Esophagus squamous epithelium (tissue), 4 donors: ENCODE data around the gene KIAA1671.

Experiments used
- POLR2A ChIP-seq, 4 donors: fragments of 450-650 bp; IDR thresholded peaks; one replicate each; pipeline ENCODE4 v1.6.1; 2017; ENCODE audit warnings: antibody characterized with exemption in 4 of 4, mild to moderate bottlenecking in 4 of 4, moderate library complexity in 3 of 4
- TF ChIP-seq, protein P1 (sequence below), 6 experiments: fragments of 450-650 bp in 4 of 6; fragments of 200-600 bp in 2 of 6; sonication (generic) in 2 of 6; IDR thresholded peaks; one replicate each; pipeline ENCODE4 v1.5.1; 2016 to 2019; ENCODE audit warnings: antibody characterized with exemption in 6 of 6, mild to moderate bottlenecking in 4 of 6, moderate library complexity in 4 of 6

DNA sequence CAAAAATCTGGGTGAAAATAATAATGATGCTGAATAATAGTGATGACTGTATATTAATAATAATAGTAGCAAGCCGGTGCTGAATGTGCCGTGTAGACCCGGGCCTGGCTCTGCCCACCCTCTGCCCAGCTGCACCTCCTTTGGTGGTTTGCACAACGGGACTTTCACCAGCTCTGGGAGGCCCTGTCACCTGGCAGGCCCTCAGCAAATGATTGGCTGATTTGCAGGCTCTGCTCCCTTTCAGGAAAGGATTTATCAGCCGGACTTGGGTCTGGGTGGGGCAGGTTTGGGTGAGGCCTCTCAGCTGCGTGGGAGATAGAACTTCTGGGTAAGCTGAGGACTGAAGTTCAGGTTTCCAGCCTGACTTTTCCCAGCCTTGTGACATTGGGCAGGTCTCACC is 21.4 kb downstream of the KIAA1671 start:
- TF ChIP-seq, protein P1, sequence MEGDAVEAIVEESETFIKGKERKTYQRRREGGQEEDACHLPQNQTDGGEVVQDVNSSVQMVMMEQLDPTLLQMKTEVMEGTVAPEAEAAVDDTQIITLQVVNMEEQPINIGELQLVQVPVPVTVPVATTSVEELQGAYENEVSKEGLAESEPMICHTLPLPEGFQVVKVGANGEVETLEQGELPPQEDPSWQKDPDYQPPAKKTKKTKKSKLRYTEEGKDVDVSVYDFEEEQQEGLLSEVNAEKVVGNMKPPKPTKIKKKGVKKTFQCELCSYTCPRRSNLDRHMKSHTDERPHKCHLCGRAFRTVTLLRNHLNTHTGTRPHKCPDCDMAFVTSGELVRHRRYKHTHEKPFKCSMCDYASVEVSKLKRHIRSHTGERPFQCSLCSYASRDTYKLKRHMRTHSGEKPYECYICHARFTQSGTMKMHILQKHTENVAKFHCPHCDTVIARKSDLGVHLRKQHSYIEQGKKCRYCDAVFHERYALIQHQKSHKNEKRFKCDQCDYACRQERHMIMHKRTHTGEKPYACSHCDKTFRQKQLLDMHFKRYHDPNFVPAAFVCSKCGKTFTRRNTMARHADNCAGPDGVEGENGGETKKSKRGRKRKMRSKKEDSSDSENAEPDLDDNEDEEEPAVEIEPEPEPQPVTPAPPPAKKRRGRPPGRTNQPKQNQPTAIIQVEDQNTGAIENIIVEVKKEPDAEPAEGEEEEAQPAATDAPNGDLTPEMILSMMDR (IDR thresholded peaks at IDR 0.05), result no peak
- no peak for TF ChIP-seq POLR2A (IDR thresholded peaks at IDR 0.05)
